Measurements from ENCODE around the gene PAX5.

PAX5 gene

GRCh38 chr9:36826581-36826980 is 207.5 kb downstream of the PAX5 start:
- DNase-seq: no peak

- DNase-seq: no peak
Observed at GRCh38 chr9:36825179-36825578, 208.9 kb downstream of the PAX5 start.

DNA sequence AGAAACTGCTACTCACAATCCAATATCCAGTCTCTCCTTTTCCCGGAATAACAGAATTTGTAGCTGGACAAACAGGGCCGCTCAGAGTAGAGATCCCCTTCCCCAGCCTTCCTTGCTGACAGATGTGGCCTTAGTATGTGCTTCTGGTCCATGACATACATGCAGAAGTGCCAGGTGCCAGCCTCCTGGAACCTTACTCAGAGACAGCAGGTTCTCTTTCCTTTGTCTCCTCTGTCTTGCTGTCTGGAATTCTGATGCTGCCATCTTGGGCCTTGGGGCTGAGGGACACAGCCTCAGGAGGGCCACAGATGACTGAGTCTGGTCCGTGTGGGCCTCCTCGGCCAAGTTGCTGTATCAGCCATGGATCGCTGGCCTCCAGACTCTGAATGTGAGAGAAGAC is 210.1 kb downstream of the PAX5 start:
- DNase-seq: no peak

- no peak for DNase-seq
Observed at GRCh38 chr9:36823466-36823865, 210.6 kb downstream of the PAX5 start.

GRCh38 chr9:36822201-36822600 is 211.9 kb downstream of the PAX5 start:
- no peak for DNase-seq

DNA sequence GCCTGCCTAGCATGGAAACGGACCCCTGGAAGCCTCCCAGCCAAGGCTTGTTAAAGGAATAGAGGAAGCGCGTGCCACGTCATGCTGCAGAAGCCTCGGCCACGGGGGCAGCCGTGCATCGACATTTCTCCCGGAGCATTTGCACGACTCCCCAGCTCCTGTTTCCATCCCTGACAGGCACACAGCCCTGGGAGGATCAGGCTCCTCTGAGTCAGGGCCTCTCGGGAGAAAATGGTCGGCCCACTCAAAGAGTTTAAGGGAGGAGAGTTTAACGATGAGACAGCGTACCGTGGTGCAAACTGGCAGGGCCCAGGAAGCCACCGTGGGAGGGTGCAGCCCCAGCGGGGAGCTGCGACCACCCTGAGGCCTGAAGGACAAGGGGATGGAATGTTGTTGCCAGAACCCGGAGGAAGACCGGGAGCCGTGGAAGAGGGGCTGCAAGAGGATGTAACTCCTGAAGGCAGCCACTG is 213.6 kb downstream of the PAX5 start:
- no peak for DNase-seq

GRCh38 chr9:36818965-36819870 is 214.8 kb downstream of the PAX5 start:
- DNase-seq: peak; percentile 25

- peak; percentile 25 for DNase-seq
Observed at GRCh38 chr9:36818242-36818938, 215.7 kb downstream of the PAX5 start.

GRCh38 chr9:36817160-36817834 is 216.8 kb downstream of the PAX5 start:
- DNase-seq: no peak

DNA sequence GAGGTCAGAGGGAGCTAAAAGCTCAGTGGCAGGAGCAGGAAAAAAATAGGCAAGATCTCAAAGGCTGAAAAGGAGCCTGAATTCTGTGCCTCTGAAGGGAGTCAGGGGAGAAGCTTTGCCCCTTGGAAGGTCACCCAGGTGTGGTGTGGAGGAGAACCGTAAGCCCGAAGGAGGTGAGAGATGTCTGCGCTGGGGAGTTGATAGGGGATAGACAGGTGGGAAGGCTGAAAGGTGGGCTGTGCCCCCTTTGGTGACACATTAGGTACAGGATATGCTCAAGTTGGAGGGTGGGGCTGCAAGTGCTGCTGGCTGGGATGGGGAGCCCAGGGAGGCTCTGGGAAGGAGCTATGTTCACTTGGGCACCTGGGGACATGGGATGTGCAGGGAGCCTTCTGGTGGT is 217.7 kb downstream of the PAX5 start:
- no peak for DNase-seq

GRCh38 chr9:36815566-36816348 is 218.3 kb downstream of the PAX5 start:
- DNase-seq: no peak

DNA sequence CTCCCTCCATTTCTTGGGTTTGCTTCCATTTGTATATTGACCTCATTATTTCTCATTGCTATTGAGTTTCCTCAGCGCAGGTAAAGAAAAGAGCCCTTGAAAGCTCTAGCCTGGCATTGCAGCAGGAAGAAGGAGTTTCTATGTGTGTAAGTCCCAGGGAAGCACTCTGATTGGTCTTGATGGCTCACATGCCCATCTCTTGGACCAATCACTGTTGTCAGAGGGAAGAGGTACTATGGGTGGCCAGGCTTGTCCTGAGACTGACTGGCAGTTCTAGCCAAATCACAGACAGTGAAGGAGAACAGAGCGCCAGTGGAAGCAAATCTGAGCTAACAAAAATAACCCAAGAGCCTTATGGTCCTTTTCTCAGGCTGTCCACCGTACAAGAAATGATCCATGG is 219.0 kb downstream of the PAX5 start:
- DNase-seq: no peak

GRCh38 chr9:36813154-36813553 is 220.9 kb downstream of the PAX5 start:
- DNase-seq: no peak

- DNase-seq: no peak
Observed at GRCh38 chr9:36812556-36812955, 221.5 kb downstream of the PAX5 start.

DNA sequence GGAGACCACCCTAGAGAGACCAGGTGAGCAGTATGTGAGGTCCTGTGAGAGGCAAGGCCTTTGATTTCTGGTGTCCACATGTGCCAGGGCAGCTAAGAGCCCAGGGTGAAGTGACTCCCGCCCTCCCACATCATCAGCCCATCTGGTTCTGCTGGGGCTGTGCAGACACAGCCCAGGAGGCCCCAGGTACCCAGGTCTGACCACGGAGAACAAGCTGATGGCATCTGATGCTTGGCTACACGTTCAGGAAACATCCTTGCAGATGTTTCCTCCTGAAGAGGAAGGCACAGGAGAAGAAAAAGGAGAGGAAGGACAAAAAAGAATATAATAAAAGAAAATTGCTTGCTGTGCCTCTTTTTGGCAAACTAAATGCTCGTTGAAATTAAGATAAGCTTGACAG is 225.8 kb downstream of the PAX5 start:
- no peak for DNase-seq

- DNase-seq: no peak
Observed at GRCh38 chr9:36803961-36804360, 230.1 kb downstream of the PAX5 start.

DNA sequence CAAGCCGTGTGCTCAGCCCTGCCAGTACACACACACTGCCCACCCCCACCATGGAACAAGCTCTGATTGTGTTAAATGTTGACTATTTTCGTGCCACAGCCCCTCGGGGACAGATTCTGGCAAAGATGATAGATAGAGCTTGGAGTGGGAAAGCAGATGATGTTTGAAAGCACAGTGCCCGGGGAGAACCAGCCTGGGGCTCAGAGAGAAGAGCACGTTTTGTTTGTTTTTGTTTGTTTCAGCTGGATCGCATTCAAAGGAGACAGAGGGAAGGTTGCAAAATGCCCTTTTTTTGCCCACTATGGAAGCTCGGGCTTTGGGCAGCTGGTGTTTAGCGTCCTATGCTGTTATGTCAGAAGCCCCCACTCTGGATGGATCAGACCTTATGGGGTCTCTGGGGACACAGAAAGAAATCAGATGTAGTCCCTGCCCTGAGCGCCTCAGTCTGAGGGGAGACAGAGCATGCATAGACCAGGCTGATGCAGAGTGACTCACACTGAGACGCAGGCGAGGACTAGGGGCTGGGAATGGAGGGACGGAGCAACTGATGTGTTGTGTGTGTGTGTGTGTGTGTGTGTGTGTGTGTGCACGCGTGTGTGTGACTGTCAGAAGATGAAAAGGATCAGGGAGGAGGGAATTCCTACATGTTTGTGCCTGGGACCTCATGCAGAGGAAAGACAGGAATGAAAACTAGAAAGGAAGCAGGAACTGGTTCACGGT is 231.7 kb downstream of the PAX5 start:
- DNase-seq: peak; percentile 45

GRCh38 chr9:36800455-36800854 is 233.6 kb downstream of the PAX5 start:
- no peak for DNase-seq

- peak; percentile 76 for DNase-seq
Observed at GRCh38 chr9:36798350-36799065, 235.6 kb downstream of the PAX5 start.

GRCh38 chr9:36797471-36798220 is 236.4 kb downstream of the PAX5 start:
- DNase-seq: no peak

Measured in NCI-H146 (cell line).